ENCODE measurements around the gene PTCH2. TPM values are rescaled to one million over a fixed set of nuclear protein-coding genes. Genes with fewer than 3 reads are reported as not detected.

The PTCH2 gene
- total RNA-seq, 4 donors from 2014 or later, result 0.27 to 2.5 (median 0.79) TPM

DNA sequence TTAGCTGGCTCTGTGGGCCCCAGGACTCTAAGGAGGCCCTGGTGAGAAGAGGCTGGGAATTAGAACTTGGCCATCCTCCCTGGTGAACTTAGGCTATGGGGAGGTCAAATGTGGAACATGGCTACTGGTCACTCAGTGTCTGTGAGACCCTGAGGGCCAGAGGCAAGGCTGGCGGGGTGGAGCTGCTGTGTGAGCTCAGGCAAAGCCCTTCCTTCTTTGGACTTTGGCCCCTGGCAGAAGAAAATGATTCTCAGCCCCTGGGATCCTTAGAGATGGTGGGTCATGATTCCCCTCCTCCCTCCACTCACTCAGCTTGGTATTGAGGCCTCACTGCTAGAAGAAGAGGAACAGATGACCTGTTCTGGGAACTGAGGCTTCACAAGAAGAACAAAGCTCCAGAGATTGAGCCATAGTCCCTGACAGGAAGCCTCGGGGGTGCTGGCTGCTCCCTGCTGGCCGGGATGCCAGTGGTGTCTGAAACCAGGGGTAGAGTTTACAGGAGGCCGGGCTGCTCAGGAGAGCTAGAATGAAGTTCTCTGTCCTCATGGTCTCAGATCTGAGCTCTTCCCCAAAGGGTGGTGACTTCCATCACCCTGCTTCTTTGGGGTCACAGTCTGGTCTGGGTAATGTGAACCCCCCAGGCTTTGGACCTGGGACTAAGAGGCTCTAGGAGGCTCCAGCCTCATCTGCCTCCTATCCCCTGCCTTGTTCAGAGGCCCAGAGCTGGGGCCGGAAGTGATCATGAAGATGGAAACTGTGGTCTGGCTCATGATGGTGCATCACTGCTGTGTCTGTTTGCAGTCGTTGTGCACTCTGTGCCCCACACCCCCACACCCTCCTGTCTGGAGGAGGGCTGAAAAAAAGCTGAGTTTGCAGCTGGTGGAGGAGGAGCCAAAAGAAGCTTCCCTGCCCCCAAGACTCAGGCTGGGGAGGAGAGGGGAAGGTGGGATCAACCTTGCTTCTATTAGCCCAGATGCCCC is 33.8 kb downstream of the PTCH2 start:
- H3K4me3 ChIP-seq, result peak overlapping the region in 2 of 4 donors; percentile 0 to 30
- TF ChIP-seq POLR2A (IDR thresholded peaks at IDR 0.05), result no peak
- TF ChIP-seq, protein P1, sequence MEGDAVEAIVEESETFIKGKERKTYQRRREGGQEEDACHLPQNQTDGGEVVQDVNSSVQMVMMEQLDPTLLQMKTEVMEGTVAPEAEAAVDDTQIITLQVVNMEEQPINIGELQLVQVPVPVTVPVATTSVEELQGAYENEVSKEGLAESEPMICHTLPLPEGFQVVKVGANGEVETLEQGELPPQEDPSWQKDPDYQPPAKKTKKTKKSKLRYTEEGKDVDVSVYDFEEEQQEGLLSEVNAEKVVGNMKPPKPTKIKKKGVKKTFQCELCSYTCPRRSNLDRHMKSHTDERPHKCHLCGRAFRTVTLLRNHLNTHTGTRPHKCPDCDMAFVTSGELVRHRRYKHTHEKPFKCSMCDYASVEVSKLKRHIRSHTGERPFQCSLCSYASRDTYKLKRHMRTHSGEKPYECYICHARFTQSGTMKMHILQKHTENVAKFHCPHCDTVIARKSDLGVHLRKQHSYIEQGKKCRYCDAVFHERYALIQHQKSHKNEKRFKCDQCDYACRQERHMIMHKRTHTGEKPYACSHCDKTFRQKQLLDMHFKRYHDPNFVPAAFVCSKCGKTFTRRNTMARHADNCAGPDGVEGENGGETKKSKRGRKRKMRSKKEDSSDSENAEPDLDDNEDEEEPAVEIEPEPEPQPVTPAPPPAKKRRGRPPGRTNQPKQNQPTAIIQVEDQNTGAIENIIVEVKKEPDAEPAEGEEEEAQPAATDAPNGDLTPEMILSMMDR (IDR thresholded peaks at IDR 0.05), result no peak
- no peaks in the 10 kb centered on the region for H3K27me3 ChIP-seq
- DNase-seq, result peak; percentile 71 to 92 (median 90)
- peak overlapping the region; percentile 94 to 98 (median 96) for H3K27ac ChIP-seq
- H3K4me1 ChIP-seq, result peaks cover 13 to 59% (median 51%) of the 10 kb centered on the region in 4 donors
- H3K9me3 ChIP-seq, result no peaks in the 10 kb centered on the region
- peaks cover 0 to 20% (median 0%) of the 10 kb centered on the region in 3 donors for H3K36me3 ChIP-seq

GRCh38 chr1:44808063-44808937 is 34.8 kb downstream of the PTCH2 start, which contains the start of gene BTBD19:
BTBD19 (plus strand) TSS chr1:44808523; CDS start chr1:44808821, 298 bp downstream.
- Histone ChIP-seq H3K27ac (peak within 1 kb of the TSS; percentile 94 to 98 (median 96)), H3K36me3 (peaks cover 0 to 29% (median 0%) of the 10 kb centered on the region in 3 donors), H3K4me3 (peak within 1 kb of the TSS in 3 of 4 donors; percentile 0 to 30 (median 15)), H3K27me3 (no peaks in the 10 kb centered on the region), H3K4me1 (peaks cover 13 to 57% (median 50%) of the 10 kb centered on the region in 4 donors), H3K9me3 (no peaks in the 10 kb centered on the region)
- TF ChIP-seq, protein P1 (IDR thresholded peaks at IDR 0.05), result no peak
- TF ChIP-seq POLR2A (IDR thresholded peaks at IDR 0.05), result no peak
- DNase-seq, result peak in 2 of 3 donors; percentile 66 to 76

DNA sequence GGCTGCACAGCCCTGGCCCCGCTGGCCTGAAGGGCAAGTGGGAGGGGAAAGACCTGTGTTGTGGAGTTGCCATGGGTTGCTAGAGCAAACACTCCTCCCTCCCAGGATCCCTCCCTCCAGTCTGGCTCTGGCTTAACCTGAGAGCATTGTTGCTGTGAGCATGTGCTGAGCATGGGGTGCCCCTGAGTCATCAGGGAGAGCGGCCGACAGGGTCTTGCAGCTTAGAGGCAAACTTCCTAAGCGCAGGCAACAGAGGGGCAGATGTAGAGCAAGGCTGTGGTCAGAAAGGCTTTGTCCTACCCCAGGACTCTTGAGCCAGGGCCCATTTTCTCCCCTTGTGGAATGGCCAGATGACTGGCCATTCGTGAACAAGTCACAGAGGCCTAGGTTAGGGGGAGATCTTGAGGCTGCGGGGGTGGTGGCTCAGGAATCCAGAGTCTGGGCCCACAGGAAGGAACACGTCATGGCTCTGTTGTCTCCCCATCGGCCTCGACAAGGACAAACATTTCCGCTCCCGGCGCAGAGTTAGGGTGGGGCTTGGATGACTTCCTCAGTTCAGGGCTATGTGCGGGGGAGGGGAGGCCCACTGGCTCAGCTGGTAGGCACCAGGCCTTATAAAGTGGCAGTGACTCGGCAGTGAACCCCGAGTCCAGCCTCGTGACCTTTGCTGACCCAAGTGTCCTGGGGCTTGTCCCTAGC is 35.5 kb downstream of the PTCH2 start:
- Histone ChIP-seq H3K4me1 (peaks cover 13 to 58% (median 54%) of the 10 kb centered on the region in 4 donors), H3K4me3 (peak overlapping the region in 1 of 4 donors; percentile 15), H3K27me3 (no peaks in the 10 kb centered on the region), H3K9me3 (no peaks in the 10 kb centered on the region), H3K36me3 (peaks cover 0 to 34% (median 0%) of the 10 kb centered on the region in 3 donors), H3K27ac (peak overlapping the region; percentile 94 to 98 (median 96))
- peak; percentile 95 to 99 (median 99) for DNase-seq
- TF ChIP-seq POLR2A (IDR thresholded peaks at IDR 0.05), result no peak
- TF ChIP-seq, protein P1 (IDR thresholded peaks at IDR 0.05), result no peak

- Histone ChIP-seq H3K36me3 (peaks cover 0 to 34% (median 0%) of the 10 kb centered on the region in 3 donors), H3K27ac (peak within 1 kb of the TSS; percentile 94 to 98 (median 96)), H3K4me3 (peak within 1 kb of the TSS in 2 of 4 donors; percentile 15 to 30), H3K27me3 (no peaks in the 10 kb centered on the region), H3K4me1 (peaks cover 13 to 62% (median 58%) of the 10 kb centered on the region in 4 donors), H3K9me3 (no peaks in the 10 kb centered on the region)
- peak in 1 of 3 donors; percentile 46 for DNase-seq
- no peak for TF ChIP-seq POLR2A (IDR thresholded peaks at IDR 0.05)
These were observed 36.2 kb downstream of the PTCH2 start, which contains the start of gene DYNLT4 for GRCh38 chr1:44806704-44807363. DYNLT4 (minus strand) TSS chr1:44807351; CDS start chr1:44806668, 683 bp downstream.

GRCh38 chr1:44806025-44806703 is 36.9 kb downstream of the PTCH2 start:
- TF ChIP-seq, protein P1 (IDR thresholded peaks at IDR 0.05), result no peak
- no peak for TF ChIP-seq POLR2A (IDR thresholded peaks at IDR 0.05)
- H3K4me1 ChIP-seq, result peaks cover 13 to 69% (median 58%) of the 10 kb centered on the region in 4 donors
- H3K4me3 ChIP-seq, result no peak overlapping the region
- no peaks in the 10 kb centered on the region for H3K27me3 ChIP-seq
- peak overlapping the region; percentile 94 to 98 (median 96) for H3K27ac ChIP-seq
- peaks cover 0 to 34% (median 0%) of the 10 kb centered on the region in 3 donors for H3K36me3 ChIP-seq
- H3K9me3 ChIP-seq, result no peaks in the 10 kb centered on the region
- DNase-seq, result peak in 2 of 3 donors; percentile 47 to 49

Data from Peyer's patch (tissue), 4 donors.